T47D (cell line): ENCODE measurements around the gene SPDYE3.
"Not testable (repeated sequence)": the region's sequence is repeated elsewhere in the genome, so short reads cannot be mapped to it uniquely, and the experiment has no call there.

Source experiments
- DNase-seq, 2 experiments: peaks; one replicate each; pipeline versions ENCODE4 v3.0.0 to v3.0.0-alpha.2; 2011 to 2012; ENCODE audit warnings: low read depth in 1 of 2, low spot score in 1 of 2
- JUND ChIP-seq: IDR thresholded peaks from 2 replicates; pipeline ENCODE4 v1.6.1; 2012; ENCODE audit warnings: low read depth
- in situ Hi-C: cut with HindIII; loops from 2 replicates; pipeline ENCODE4 v1.10.0; 2016; ENCODE audit warnings: low sequenced_read_pairs, low pct_unique_long_range_greater_than_20kb

Gene SPDYE3, protein sequence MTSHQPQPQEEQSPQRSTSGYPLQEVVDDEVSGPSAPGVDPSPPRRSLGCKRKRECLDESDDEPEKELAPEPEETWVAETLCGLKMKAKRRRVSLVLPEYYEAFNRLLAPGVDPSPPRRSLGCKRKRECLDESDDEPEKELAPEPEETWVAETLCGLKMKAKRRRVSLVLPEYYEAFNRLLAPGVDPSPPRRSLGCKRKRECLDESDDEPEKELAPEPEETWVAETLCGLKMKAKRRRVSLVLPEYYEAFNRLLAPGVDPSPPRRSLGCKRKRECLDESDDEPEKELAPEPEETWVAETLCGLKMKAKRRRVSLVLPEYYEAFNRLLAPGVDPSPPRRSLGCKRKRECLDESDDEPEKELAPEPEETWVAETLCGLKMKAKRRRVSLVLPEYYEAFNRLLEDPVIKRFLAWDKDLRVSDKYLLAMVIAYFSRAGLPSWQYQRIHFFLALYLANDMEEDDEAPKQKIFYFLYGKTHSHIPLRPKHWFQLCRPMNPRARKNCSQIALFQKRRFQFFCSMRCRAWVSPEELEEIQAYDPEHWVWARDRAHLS

DNA sequence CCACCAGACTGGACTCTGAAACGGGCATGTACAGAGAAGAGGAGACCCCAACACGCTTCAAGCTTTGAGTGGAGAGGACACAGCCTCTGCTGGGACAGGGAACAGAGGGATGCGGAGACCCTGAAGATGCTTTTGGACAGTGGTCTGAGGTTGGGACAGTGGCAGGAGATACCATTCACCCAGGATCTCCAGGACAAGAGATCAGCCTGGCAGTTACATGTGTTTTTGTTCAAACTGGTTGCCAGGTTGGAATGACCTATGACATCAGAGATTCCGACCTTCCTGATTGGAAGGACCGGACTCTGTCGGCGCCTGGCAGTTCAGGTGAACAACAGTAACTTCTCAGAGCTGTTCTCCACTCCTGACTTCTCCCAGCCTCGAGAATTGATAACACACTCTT, at the start of gene SPDYE3:
TSS of gene SPDYE3 (plus strand) at position 301 of the 400 bp plus-strand sequence. CDS start 184 bp downstream, outside the sequence.
- in situ Hi-C loops = not testable (repeated sequence)

DNA sequence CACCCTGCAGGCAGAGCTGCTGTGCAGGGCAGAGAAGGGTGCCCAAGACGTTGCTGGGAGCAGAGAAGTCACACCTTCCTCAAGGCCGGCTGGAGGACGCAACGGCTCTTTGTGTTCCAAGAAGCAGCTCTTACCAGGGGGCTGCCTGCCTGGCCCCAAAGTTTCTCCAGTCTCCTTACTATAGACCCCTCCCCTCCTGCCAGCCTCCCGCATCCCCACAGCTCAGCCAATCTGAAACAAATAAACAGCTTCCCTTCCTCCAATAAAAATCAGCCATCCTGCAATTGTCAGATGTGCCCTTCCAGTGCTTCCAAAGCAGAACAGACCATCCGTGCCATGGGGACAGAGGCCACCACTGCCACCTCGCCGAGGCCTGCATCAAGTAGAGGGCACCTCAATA, 47.5 kb upstream of the SPDYE3 start:
- in situ Hi-C loops, DNase-seq: not testable (repeated sequence)

More for the DNA sequence above, at the start of gene SPDYE3:
- not testable (repeated sequence) for DNase-seq

DNA sequence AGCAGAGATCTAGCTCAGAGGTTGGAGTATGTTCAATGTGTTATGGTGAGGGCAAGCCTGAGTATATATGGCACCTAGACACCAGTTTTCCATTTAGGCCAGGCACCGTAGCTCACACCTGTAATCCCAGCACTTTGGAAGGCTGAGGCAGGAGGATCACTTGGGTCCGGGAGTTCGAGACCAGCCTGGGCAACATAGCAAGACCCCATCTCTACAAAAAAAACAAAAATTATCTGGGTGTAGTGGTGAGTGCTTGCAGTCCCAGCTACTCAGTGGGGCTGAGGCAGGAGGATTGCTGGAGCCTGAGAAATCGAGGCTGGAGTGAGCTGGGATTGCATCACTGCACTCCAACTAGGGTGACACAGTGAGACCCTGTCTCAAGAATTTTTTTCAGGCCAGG, 44.6 kb upstream of the SPDYE3 start:
- DNase-seq, in situ Hi-C loops: not testable (repeated sequence)

GRCh38 chr7:100264223-100264622, 43.3 kb upstream of the SPDYE3 start:
- DNase-seq, in situ Hi-C loops: not testable (repeated sequence)

DNA sequence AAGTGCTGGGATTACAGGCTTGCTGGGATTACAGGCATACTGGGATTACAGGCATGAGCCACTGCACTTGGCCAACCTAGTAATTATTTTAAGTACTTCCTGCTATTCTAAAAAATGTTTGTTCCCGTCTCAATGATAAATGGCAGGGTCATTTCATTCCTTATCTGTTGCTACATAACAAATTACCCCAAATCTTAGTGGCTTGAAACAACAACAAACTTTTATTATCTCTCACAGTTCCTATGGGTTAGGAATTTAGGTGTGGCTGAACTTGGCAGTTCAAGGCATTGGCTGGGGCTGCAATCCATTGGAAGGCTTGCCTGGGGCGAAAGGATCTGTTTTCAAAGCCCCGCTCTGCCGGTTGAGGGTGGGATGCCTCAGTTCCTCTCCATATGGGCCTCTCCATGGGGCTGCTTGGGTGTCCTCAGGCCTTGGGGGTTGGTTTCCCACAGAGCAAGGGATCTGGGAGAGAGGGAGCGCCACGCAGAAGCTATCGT, 42.8 kb upstream of the SPDYE3 start:
- in situ Hi-C loops, DNase-seq: not testable (repeated sequence)

- DNase-seq, in situ Hi-C loops: not testable (repeated sequence)
These were observed 41.7 kb upstream of the SPDYE3 start for GRCh38 chr7:100265851-100266250.

DNA sequence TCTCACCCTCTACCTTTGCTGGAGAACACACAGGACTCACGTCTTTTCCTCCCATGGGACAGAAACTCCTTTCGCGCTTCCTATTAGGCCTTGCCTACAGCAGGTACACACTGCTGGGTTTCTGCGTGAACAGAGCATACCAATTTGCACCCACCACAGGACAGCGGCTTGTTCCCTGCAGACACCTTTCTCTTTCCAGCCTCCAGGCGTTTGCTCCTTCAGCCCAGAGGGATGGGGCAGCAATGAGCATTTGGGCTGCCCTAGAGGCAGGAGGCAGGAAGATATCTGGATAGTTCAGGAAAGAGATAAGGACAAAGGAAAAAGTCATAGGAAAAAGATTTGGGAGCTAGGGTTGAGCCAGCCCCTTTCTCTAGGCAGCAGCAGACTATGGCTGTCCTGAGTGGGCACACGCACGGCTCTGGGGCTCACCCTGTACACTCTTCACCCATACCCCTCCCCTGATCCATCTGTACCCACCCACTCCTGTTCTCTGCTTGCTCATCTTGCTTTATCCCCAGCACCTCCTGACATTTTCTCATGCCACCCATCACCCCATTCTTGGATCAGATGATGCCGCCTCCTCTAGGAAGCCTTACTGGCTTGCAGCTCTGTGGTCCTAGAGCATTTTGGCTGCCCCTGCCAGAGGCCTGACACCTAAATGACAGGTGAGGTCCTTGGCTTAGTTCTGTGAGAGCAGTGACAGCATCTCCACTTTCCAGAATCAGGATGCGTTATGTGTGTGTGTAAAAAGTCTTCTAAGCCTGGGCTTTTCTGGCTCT, 40.7 kb upstream of the SPDYE3 start:
- no peak for TF ChIP-seq JUND
- DNase-seq = no peak
- in situ Hi-C loops = no loop called here

GRCh38 chr7:100267648-100268047, 39.9 kb upstream of the SPDYE3 start:
- TF ChIP-seq JUND = no peak
- in situ Hi-C loops = no loop called here
- DNase-seq = no peak

DNA sequence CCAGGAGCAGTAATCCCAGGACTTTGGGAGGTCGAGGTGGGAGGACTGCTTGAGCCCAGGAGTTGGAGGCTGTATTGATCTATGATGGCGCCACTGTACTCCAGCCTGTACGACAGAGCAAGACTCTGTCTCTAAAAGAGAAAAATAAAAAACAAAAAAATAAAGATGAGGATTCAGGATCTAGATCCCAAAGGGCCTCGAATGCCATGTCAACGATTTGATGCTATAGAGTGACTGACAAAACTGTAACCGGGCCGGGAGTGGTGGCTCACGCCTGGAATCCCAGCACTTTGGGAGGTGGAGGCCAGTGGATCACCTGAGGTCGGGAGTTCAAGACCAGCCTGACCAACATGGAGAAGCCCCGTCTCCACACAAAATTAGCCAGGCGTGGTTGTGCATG, 38.6 kb upstream of the SPDYE3 start:
- DNase-seq = not testable (repeated sequence)

DNA sequence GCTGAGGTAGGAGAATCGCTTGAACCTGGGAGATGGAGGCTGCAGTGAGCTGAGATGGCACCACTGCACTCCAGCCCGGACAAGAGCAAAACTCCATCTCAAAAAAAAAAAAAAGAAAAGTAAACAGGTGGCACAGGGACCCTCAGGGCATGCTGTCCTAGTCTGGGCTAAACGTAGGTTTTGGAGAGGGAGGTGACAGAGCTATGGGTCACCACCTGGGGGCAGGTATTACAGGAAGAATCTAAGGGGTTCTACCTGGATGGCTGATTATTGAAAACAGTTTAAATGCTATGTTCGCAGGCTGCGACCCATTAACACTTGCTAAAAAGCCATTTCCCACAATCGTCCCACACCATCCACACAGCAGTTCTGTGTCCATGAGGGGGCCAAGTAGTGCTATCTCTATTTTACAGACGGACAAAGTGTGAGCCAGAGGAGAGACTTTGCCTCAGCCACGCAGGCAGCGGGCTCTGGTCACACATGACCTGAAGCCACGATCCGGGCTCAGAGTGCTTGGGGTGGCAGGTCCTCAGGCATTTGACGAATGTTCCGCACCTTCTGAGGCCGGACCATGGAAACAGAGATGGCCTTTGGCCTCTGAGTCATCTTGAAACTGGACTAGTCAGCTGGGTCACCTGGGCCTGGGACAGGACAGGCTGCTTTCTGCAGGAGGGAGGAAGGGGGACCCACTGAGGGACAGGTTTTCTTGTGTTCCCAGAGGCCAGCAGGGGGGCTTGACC, 38.0 kb upstream of the SPDYE3 start:
- in situ Hi-C loops, DNase-seq: not testable (repeated sequence)

More for the DNA sequence above, 38.6 kb upstream of the SPDYE3 start:
- in situ Hi-C loops = not testable (repeated sequence)

- DNase-seq, in situ Hi-C loops: not testable (repeated sequence)
These were observed 37.2 kb upstream of the SPDYE3 start for GRCh38 chr7:100270046-100270918.

GRCh38 chr7:100270941-100271593, 36.4 kb upstream of the SPDYE3 start:
- in situ Hi-C loops, DNase-seq: not testable (repeated sequence)
